ENCODE results near the gene TRMT10B.

GRCh38 chr9:37739222-37739621 lies 14.4 kb upstream of the TRMT10B start:
- TF ChIP-seq CTCF (conservative IDR thresholded peaks at IDR 0.05; ENCODE audit: low read length) (no peak), EZH2phosphoT487 (IDR thresholded peaks at IDR 0.05; ENCODE audit: borderline replicate concordance, low read depth, low read length) (no peak)

Measured in OCI-LY7 (cell line).